ENCODE measurements around the gene KRI1.
"Not testable (repeated sequence)": the region's sequence is repeated elsewhere in the genome, so short reads cannot be mapped to it uniquely, and the experiment has no call there.

KRI1 gene

GRCh38 chr19:10550336-10550735 lies 15.5 kb downstream of the KRI1 start:
- DNase-seq (ENCODE audit: low read depth in 2 of 2): no peak

DNA sequence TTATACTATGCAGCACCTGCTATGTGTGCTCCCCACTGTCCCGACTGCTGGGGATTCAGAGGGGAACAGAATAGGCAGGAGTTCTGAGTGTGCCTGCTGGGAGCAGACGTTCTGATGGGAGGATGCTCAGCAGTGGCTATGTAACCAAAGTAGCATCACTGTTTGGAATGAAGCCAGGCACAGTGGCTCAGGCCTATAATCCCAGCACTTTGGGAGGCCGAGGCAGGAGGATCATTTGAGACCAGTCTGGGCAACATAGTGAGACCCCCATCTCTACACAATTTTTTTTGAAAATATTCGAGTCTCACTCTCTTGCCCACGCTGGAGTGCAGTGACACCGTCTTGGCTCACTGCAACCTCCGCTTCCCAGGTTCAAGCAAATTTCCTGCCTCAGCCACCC lies 16.1 kb downstream of the KRI1 start:
- DNase-seq (ENCODE audit: low read depth in 2 of 2): no peak

DNA sequence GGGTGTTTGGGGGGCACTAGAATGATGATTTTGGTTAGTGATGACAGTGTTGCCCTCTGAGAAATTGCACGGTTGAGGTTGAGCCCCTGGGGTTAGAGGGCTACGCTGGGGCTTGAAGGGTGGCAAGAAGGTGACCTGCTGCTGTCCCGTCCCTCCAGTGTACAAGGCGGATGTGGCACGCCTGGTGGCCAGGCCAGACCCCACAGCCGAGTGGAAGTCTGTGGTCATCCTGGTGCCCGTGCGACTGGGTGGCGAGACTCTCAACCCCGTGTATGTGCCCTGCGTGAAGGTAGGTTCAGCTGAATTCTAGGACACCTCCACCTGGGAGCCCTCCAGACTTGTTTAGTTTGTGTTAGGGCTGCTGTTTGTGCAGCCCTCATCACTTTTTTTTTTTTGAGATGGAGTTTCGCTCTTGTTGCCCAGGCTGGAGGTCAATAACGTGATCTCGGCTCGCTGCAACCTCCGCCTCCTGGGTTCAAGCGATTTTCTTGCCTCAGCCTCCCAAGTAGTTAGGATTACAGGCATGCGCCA lies 17.0 kb downstream of the KRI1 start:
- no peak for DNase-seq (ENCODE audit: low read depth in 2 of 2)

DNA sequence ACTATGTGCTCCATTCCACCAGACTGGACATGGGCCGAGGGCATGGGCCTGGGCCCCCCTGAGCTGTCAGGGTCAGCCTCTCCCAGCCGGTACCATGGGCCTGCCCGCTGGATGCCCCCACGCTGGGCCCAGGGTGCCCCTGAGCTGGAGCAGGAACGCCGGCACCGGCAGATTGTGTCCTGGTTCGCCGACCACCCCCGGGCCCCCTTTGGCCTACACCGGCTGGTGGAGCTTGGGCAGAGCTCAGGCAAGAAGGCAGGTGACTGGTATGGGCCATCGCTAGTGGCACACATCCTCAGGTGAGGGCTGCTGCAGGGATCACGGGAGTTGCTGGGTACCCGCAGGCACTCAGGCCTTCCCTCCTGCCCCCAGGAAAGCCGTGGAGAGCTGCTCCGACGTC lies 19.0 kb downstream of the KRI1 start:
- no peak for DNase-seq (ENCODE audit: low read depth in 2 of 2)

GRCh38 chr19:10544753-10545251 lies 21.0 kb downstream of the KRI1 start:
- DNase-seq (ENCODE audit: low read depth in 2 of 2): no peak

DNA sequence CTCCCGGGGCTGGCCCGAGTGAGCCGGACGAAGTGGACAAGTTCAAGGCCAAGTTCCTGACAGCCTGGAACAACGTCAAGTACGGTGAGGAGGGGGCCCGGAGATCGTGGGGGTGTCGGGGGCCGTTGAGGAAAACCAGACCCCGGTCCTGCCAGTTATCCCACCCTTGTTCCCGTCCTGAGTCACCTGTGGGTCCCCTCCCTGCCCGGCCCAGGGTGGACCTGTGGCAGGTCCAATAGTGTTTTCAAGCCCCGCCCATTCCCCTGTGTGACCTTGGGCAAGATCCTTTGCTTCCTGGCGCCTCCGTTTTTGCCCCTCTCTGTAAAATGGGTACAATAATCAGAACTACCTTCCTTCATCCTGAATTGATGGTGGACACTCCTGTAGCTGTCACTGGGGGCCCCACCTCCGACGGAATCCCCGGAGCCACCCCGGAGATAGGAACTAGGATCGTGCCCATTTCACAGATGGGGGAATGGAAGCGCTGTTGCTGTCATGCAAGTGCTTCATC lies 21.5 kb downstream of the KRI1 start:
- no peak for DNase-seq (ENCODE audit: low read depth in 2 of 2)

DNA sequence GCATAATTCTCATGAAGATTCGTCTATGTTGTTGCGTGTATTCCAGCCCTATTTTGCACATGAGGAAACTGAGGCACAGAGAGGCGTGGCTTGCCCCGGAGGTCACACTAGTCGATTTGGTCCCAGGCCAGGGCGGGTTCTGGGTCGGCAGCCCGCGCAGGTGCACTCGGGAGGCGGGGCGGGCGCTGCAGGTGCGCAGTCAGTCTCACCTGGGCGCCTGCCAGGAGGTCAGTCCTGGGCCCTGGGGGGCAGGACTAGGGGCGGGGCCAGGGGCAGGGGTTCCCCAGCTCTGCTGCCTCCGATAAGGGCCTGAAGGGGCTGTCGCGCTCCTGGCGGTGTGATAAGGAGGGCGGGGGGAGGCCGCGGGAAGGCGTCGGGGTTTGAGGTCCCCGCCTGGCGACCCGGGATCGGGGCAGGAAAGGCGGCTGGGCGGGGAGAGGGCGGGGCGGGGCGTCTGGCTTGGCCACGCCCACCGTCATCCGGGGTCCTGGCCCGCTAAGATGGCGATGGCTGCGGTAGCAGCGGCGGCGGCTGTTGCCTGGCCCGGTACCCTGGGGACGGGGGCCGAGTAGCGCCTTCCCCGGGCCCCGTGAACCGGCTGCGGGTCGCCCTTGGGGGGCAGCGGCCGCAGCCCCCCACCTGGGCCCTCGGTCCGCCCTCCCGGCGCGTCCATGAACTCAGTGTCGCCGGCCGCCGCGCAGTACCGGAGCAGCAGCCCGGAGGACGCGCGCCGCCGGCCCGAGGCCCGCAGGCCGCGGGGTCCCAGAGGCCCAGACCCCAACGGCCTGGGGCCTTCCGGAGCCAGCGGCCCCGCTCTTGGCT lies 22.2 kb downstream of the KRI1 start, which contains the start of gene ATG4D:
TSS of gene ATG4D (plus strand) at position 485 of the 822 bp plus-strand sequence. CDS start at position 672, 187 bp downstream.
- DNase-seq (ENCODE audit: low read depth in 2 of 2): peak; percentile 63 to 72

- no peak for DNase-seq (ENCODE audit: low read depth in 2 of 2)
These were observed 22.8 kb downstream of the KRI1 start for GRCh38 chr19:10543059-10543419.

DNA sequence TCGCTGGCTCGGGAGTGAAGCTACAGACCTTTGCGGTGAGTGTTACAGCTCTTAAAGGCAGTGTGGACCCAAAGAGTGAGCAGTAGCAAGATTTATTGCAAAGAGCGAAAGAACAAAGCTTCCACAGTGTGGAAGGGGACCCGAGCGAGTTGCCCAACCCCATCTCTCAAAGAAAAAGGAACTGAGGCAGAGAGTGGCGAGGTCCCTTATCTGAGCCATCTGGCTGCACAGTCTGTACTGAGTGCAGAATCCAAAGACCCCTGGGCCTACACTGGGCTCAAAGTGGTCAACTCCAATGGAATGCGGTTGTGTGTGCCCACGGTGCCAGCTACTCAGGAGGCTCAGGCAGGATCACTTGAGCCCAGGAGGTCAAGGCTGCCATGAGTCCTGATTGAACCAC lies 26.8 kb downstream of the KRI1 start:
- DNase-seq (ENCODE audit: low read depth in 2 of 2): not testable (repeated sequence)

GRCh38 chr19:10538204-10538983 lies 27.4 kb downstream of the KRI1 start:
- no peak for DNase-seq (ENCODE audit: low read depth in 2 of 2)

DNA sequence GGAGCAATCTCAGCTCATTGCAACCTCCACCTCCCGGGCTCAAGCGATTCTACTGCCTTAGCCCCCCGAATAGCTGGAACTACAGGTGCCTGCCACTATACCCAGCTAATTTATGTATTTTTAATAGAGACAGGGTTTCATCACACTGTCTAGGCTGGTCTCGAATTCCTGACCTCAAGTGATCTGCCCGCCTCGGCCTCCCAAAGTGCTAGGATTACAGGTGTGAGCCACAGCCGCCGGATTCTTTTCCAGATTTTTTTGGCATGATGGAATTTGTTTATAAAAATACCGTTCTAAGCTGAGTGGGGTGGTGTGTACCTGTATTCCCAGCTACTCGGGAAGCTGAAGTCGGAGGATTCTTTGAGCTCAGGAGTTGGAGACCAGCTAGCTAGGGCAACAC lies 28.1 kb downstream of the KRI1 start:
- DNase-seq (ENCODE audit: low read depth in 2 of 2): no peak

- DNase-seq (ENCODE audit: low read depth in 2 of 2): no peak
These were observed 30.2 kb downstream of the KRI1 start for GRCh38 chr19:10535613-10536012.

- no peak for DNase-seq (ENCODE audit: low read depth in 2 of 2)
These were observed 32.0 kb downstream of the KRI1 start for GRCh38 chr19:10533646-10534386.

DNA sequence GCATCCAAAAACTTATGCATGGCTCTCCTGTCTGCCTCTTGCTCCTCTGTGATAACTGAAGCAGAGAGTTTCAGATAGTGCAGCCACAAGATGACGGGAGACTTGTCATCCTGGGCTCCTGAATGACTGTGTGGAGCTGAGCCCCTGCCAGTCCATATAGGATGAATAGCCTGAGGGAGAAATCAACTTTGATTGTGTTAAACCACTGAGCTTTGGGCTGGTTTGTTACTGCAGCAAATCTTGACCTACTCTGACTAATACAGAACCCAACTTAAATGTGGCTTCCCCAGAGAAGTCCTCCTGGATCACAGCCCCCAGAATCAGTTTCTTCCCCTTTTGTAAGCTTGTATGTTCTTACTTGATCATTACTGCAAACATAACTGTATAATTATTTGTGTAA lies 33.4 kb downstream of the KRI1 start:
- no peak for DNase-seq (ENCODE audit: low read depth in 2 of 2)

DNA sequence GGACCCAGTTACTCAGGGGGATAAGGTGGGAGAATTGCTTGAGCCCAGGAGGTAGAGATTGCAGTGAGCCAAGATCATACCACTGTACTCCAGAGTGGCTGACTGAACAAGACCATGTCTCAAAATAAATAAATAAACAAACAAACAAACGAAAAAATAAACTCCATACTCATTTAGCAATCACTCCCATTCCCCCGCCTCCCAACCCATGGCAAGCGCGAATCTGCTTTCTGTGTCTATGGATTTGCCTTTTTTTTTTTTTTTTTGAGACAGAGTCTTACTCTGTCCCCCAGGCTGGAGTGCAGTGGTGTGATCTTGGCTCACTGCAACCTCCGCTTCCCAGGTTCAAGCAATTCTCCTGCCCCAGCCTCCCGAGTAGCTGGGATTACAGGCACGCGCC lies 38.9 kb downstream of the KRI1 start:
- not testable (repeated sequence) for DNase-seq (ENCODE audit: low read depth in 2 of 2)

- DNase-seq (ENCODE audit: low read depth in 2 of 2): no peak
These were observed 40.2 kb downstream of the KRI1 start for GRCh38 chr19:10525636-10526035.

- DNase-seq (ENCODE audit: low read depth in 2 of 2): no peak
These were observed 42.6 kb downstream of the KRI1 start for GRCh38 chr19:10523135-10523636.

GRCh38 chr19:10521461-10522171 lies 44.2 kb downstream of the KRI1 start:
- DNase-seq (ENCODE audit: low read depth in 2 of 2): no peak

DNA sequence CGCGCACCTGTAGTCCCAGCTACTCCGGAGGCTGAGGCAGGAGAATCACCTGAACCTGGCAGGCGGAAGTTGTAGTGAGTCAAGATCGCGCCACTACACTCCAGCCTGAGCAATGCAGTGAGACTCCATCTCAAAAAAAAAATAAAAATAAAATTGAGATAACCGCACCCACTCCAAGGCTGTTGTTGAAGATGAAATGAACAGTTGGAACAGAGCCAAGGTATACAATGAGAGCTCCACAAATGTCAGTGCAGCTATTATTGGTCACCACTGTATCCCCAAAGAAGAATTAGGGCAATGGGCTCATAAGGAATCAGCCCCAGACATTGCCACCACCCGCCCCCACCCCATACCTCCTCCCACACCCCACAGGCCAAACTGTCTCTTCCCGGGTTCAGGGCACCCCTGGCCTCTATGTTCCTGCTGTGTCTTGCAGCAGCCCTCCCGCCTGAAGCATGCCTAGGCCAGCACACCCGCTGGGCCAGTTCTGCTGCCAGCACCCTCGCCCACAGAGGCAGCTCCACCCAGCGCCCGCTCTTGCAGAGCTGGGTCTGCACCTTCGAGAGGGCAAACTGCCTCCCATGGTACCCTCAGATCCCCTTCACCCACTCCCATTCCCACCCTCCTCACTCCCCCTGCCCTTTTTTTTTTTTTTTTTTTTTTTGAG lies 45.0 kb downstream of the KRI1 start:
- no peak for DNase-seq (ENCODE audit: low read depth in 2 of 2)

DNA sequence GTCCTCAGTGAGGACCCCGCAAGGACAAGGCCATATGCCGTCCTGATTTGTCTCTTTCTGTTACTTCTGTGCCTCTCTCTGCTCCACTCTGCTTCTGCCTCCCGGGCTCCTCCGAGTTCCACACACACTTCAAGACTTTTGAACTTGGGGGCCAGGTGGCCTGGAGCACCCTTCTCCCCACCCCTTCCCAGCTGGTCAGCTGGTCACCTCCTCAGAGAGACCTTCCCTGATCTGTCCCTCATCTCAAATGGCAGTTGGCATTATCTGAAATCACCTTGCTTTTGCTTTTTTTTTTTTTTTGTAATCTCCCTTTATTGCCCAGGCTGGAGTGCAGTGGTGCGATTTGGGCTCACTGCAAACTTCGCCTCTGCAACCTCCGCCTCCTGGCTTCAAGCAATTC lies 46.4 kb downstream of the KRI1 start:
- no peak for DNase-seq (ENCODE audit: low read depth in 2 of 2)

Measured in stimulated activated CD4-positive, alpha-beta T cell treated with anti-CD3 and anti-CD28 coated beads, Interleukin-12 subunit alpha, Interleukin-12 subunit beta, amount 100 ng/mL, for 24 hours (primary cell).